CD14-positive monocyte (primary cell): ENCODE measurements around the gene TMEM117. TPM values are rescaled to one million over a fixed set of nuclear protein-coding genes. Genes with fewer than 3 reads are reported as not detected.
A peak's percentile ranks its signal among the peaks of the same experiment; 100 is the strongest.

Experiments
- DNase-seq, 3 donors: peaks; one replicate each; pipeline ENCODE4 v3.0.0-alpha.2; 2011 to 2022
- H2AFZ ChIP-seq: 2 replicates; pipeline ENCODE4 v1.6.0; 2012; ENCODE audit warnings: mild to moderate bottlenecking, low read depth, low read length, inconsistent platforms; ENCODE audit not compliant: insufficient read depth, poor library complexity, severe bottlenecking
- H3K27ac ChIP-seq, 2 donors: 1 replicate in 1 of 2; 2 replicates in 1 of 2; pipeline ENCODE4 v1.5.1; 2012 to 2013; ENCODE audit warnings: low read length in 2 of 2, control low read depth in 1 of 2, inconsistent platforms in 1 of 2, low read depth in 1 of 2, mild to moderate bottlenecking in 1 of 2
- H3K27me3 ChIP-seq, 2 donors: one replicate each; pipeline versions ENCODE4 v1.6.0 to v1.6.1; 2011 to 2013; ENCODE audit warnings: low read length in 2 of 2; ENCODE audit not compliant: control insufficient read depth in 2 of 2, insufficient read depth in 2 of 2
- H3K36me3 ChIP-seq, 2 donors: replicated peaks in 1 of 2; 1 replicate in 1 of 2; 2 replicates in 1 of 2; pipeline versions ENCODE4 v1.5.1 to v1.6.1; 2012 to 2013; ENCODE audit warnings: low read length in 2 of 2, control low read depth in 1 of 2, inconsistent platforms in 1 of 2, mild to moderate bottlenecking in 1 of 2; ENCODE audit not compliant: insufficient read depth in 2 of 2, control insufficient read depth in 1 of 2
- H3K4me1 ChIP-seq, 2 donors: 1 replicate in 1 of 2; 2 replicates in 1 of 2; pipeline versions ENCODE4 v1.5.1 to v1.6.1; 2012 to 2013; ENCODE audit warnings: low read length in 2 of 2, control low read depth in 1 of 2, inconsistent platforms in 1 of 2, mild to moderate bottlenecking in 1 of 2, moderate library complexity in 1 of 2; ENCODE audit not compliant: insufficient read depth in 2 of 2, control insufficient read depth in 1 of 2
- H3K4me2 ChIP-seq: replicated peaks from 2 replicates; pipeline ENCODE3; 2012; ENCODE audit warnings: low read length, moderate library complexity, mild to moderate bottlenecking; ENCODE audit not compliant: poor library complexity, severe bottlenecking; ENCODE audit errors: extremely low read depth
- H3K4me3 ChIP-seq, 3 experiments: fragments of 200-600 bp in 1 of 3; sonication (generic) in 1 of 3; replicated peaks in 1 of 3; 1 replicate in 2 of 3; 2 replicates in 1 of 3; pipeline ENCODE4 v1.5.1; 2011 to 2013; ENCODE audit warnings: low read length in 3 of 3, mild to moderate bottlenecking in 3 of 3, control low read depth in 2 of 3, low read depth in 2 of 3, inconsistent platforms in 1 of 3, moderate library complexity in 1 of 3
- H3K79me2 ChIP-seq: 2 replicates; pipeline ENCODE4 v1.6.0; 2012; ENCODE audit warnings: mild to moderate bottlenecking, control low read depth, inconsistent platforms, low read length, moderate library complexity; ENCODE audit not compliant: insufficient read depth
- H3K9ac ChIP-seq: 2 replicates; pipeline ENCODE4 v1.6.0; 2017; ENCODE audit warnings: low read length, mild to moderate bottlenecking; ENCODE audit not compliant: insufficient read depth, poor library complexity, severe bottlenecking
- H3K9me3 ChIP-seq, 2 donors: replicated peaks in 1 of 2; 1 replicate in 1 of 2; 2 replicates in 1 of 2; pipeline versions ENCODE4 v1.5.1 to v1.6.1; 2012 to 2013; ENCODE audit warnings: low read length in 2 of 2, control low read depth in 1 of 2; ENCODE audit not compliant: control insufficient read depth in 1 of 2, insufficient read depth in 1 of 2
- H4K20me1 ChIP-seq: 2 replicates; pipeline ENCODE4 v1.6.0; 2012; ENCODE audit warnings: mild to moderate bottlenecking, low read length, control low read depth, moderate library complexity; ENCODE audit not compliant: insufficient read depth
- H3K27ac Mint-ChIP-seq, 7 donors: one replicate each; pipeline ENCODE4 v1.8.0; 2020; ENCODE audit warnings: mild to moderate bottlenecking in 7 of 7, mixed read lengths in 7 of 7, moderate library complexity in 6 of 7, inconsistent platforms in 2 of 7
- H3K27me3 Mint-ChIP-seq, 3 donors: one replicate each; pipeline ENCODE4 v1.8.0; 2021 to 2022; ENCODE audit warnings: low read depth in 3 of 3, mild to moderate bottlenecking in 3 of 3, mixed read lengths in 3 of 3, moderate library complexity in 3 of 3, inconsistent platforms in 1 of 3
- H3K36me3 Mint-ChIP-seq, 2 donors: one replicate each; pipeline ENCODE4 v1.8.0; 2020; ENCODE audit warnings: mixed read lengths in 2 of 2, inconsistent platforms in 1 of 2, mild to moderate bottlenecking in 1 of 2
- H3K4me1 Mint-ChIP-seq: one replicate; pipeline ENCODE4 v1.8.0; 2020; ENCODE audit warnings: mild to moderate bottlenecking, mixed read lengths
- H3K4me3 Mint-ChIP-seq, 2 donors: one replicate each; pipeline ENCODE4 v1.8.0; 2020; ENCODE audit warnings: mild to moderate bottlenecking in 2 of 2, mixed read lengths in 2 of 2, moderate library complexity in 1 of 2
- H3K9me3 Mint-ChIP-seq, 7 donors: one replicate each; pipeline ENCODE4 v1.8.0; 2020 to 2022; ENCODE audit warnings: mixed read lengths in 7 of 7, mild to moderate bottlenecking in 6 of 7, moderate library complexity in 6 of 7, inconsistent platforms in 2 of 7
- WGBS: methylation state at CpG from one replicate; pipeline ENCODE4 v1.1.5; 2013; ENCODE audit warnings: missing lambda C conversion rate; ENCODE audit not compliant: insufficient coverage; 5-methylcytosine and 5-hydroxymethylcytosine counted together
- intact Hi-C, 2 donors: fragments of 100-400 bp; cut with micrococcal nuclease; formaldehyde crosslinking; loops; one replicate each; pipeline versions ENCODE4 v1.15.0 to v1.15.1; 2023
- polyA plus RNA-seq, 3 donors: library from polyadenylated mRNA; depleted of rRNA in 1 of 3; unstranded in 2 of 3; stranded (reverse) in 1 of 3; fragments of 300-500 nt in 2 of 3; fragments of >200 nt in 1 of 3; fragmentation: Illumina TruSeq in 2 of 3; gene quantifications; 1 replicate in 2 of 3; 2 replicates in 1 of 3; pipeline ENCODE4 v1.2.3, GENCODE V29; 2012 to 2021
- TF ChIP-seq, protein P1 (sequence below): fragments of 200-600 bp; IDR thresholded peaks from one replicate; pipeline ENCODE4 v1.8.0; 2022; ENCODE audit warnings: antibody characterized with exemption, mild to moderate bottlenecking

The TMEM117 gene
- polyA plus RNA-seq, 3 donors, result 0.11 to 0.42 TPM; not detected in 1

DNA sequence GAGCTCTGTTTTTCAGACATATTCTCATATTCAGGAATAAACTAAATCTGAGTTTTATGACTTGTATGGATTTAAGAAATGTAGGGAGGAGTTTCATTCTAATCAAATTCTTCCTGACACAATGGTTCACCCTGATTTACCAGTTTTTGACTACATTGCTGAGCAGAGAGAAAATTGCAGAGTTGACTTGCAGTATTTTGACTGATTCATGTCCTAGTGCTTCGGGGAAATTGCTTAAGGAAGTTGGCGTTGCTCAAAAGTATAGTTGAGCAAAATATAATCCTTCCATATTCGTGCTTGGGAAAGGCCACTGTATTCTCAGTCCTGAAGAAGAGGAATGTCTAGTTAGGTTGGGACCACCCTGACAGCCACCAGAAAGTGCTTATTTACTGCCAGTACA is 28.5 kb upstream of the TMEM117 start:
- Histone ChIP-seq H3K4me2 (peak overlapping the region; percentile 81), H3K9ac (no peak overlapping the region), H2AFZ (peak overlapping the region; percentile 92), H4K20me1 (peaks cover 16% of the 10 kb centered on the region), H3K27ac (peak overlapping the region in 1 of 2 donors; percentile 97), H3K4me1 (peaks cover 19 to 38% of the 10 kb centered on the region in 2 donors), H3K4me3 (peak overlapping the region in 1 of 3 experiments; percentile 84), H3K9me3 (no peaks in the 10 kb centered on the region), H3K36me3 (peaks cover 11 to 12% of the 10 kb centered on the region in 2 donors), H3K79me2 (peaks cover 37% of the 10 kb centered on the region), H3K27me3 (peaks cover 6 to 8% of the 10 kb centered on the region in 2 donors)
- peak; percentile 13 to 42 (median 36) for DNase-seq
- Mint-ChIP-seq H3K4me1 (peaks cover 29% of the 10 kb centered on the region), H3K4me3 (peak overlapping the region in 1 of 2 donors; percentile 51), H3K36me3 (peaks cover 5 to 9% of the 10 kb centered on the region in 2 donors), H3K9me3 (peaks cover 0 to 3% (median 0%) of the 10 kb centered on the region in 7 donors), H3K27ac (peak overlapping the region in 6 of 7 donors; percentile 99 to 100 (median 100)), H3K27me3 (peaks cover 8 to 14% (median 8%) of the 10 kb centered on the region in 3 donors)
- intact Hi-C loops, result loop anchor here in 1 of 2 donors (5.0 kb wide), 1 partner anchor 50 kb away; the partner anchor contains the start of genes IRAK4 and PUS7L
- 0% methylated on average over 2 of the region's 3 CpGs for WGBS
- TF ChIP-seq, protein P1, sequence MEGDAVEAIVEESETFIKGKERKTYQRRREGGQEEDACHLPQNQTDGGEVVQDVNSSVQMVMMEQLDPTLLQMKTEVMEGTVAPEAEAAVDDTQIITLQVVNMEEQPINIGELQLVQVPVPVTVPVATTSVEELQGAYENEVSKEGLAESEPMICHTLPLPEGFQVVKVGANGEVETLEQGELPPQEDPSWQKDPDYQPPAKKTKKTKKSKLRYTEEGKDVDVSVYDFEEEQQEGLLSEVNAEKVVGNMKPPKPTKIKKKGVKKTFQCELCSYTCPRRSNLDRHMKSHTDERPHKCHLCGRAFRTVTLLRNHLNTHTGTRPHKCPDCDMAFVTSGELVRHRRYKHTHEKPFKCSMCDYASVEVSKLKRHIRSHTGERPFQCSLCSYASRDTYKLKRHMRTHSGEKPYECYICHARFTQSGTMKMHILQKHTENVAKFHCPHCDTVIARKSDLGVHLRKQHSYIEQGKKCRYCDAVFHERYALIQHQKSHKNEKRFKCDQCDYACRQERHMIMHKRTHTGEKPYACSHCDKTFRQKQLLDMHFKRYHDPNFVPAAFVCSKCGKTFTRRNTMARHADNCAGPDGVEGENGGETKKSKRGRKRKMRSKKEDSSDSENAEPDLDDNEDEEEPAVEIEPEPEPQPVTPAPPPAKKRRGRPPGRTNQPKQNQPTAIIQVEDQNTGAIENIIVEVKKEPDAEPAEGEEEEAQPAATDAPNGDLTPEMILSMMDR, result no peak

DNA sequence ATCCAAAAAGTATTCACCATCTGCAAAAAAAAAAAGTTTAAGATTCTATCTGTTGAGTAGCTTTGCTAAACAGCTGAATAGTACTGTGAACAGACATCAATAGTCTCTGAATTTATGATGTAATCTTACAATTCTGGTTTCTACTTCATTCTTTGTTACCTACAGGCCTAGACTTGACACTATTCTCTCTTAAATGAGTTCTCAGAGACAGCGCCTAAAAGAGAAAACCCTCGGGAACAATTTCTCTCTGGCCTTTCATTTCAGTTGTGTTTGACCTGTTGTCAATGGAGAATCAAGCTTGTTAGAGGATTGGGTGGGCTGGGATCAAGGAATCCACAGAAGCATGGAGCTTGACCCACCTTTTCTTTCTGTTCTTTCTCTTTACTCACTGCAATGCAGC is 23.8 kb upstream of the TMEM117 start:
- Mint-ChIP-seq H3K27me3 (peaks cover 15 to 30% (median 24%) of the 10 kb centered on the region in 3 donors), H3K27ac (no peak overlapping the region), H3K9me3 (peaks cover 0 to 3% (median 0%) of the 10 kb centered on the region in 7 donors), H3K36me3 (no peaks in the 10 kb centered on the region), H3K4me1 (peaks cover 9% of the 10 kb centered on the region), H3K4me3 (no peak overlapping the region)
- H3K9me3 ChIP-seq, result no peaks in the 10 kb centered on the region
- no peak overlapping the region for H3K4me3 ChIP-seq
- no peak overlapping the region for H3K9ac ChIP-seq
- TF ChIP-seq, protein P1, result no peak
- intact Hi-C loops, result no loop called here
- no peak for DNase-seq
- H2AFZ ChIP-seq, result no peak overlapping the region
- peaks cover 8 to 10% of the 10 kb centered on the region in 2 donors for H3K27me3 ChIP-seq
- H3K79me2 ChIP-seq, result no peaks in the 10 kb centered on the region
- H3K27ac ChIP-seq, result no peak overlapping the region
- H3K4me1 ChIP-seq, result peaks cover 8 to 10% of the 10 kb centered on the region in 2 donors
- no peak overlapping the region for H3K4me2 ChIP-seq
- H3K36me3 ChIP-seq, result no peaks in the 10 kb centered on the region
- H4K20me1 ChIP-seq, result no peaks in the 10 kb centered on the region
- WGBS, result no CpG with 5 or more reads among the region's 2 CpGs
